MM.1S (cell line): ENCODE data around the gene SAMD13.
"Not testable (repeated sequence)": the region's sequence is repeated elsewhere in the genome, so short reads cannot be mapped to it uniquely, and the experiment has no call there.

Experiments used
- DNase-seq: peaks from one replicate; pipeline ENCODE4 v3.0.0-alpha.2; 2015
- H2AFZ ChIP-seq: fragments of 300-600 bp; sonication (generic); 2 replicates; pipeline ENCODE4 v1.6.0; 2016; ENCODE audit warnings: antibody characterized with exemption, low read length
- H3F3A ChIP-seq: fragments of 300-600 bp; sonication (generic); 2 replicates; pipeline ENCODE4 v1.6.1; 2016; ENCODE audit warnings: mild to moderate bottlenecking, antibody characterized with exemption, low read length, moderate library complexity, mixed read lengths; ENCODE audit not compliant: insufficient read depth
- H3K27ac ChIP-seq: fragments of 300-600 bp; sonication (generic); 2 replicates; pipeline ENCODE4 v1.5.1; 2016; ENCODE audit warnings: mild to moderate bottlenecking, low read length
- H3K27me3 ChIP-seq: fragments of 300-600 bp; sonication (generic); replicated peaks from 2 replicates; pipeline ENCODE4 v1.6.0; 2016; ENCODE audit warnings: low read length; ENCODE audit not compliant: insufficient read depth
- H3K36me3 ChIP-seq: fragments of 300-600 bp; sonication (generic); replicated peaks from 2 replicates; pipeline ENCODE4 v1.6.1; 2016; ENCODE audit warnings: mild to moderate bottlenecking, low read length, mixed read lengths; ENCODE audit not compliant: insufficient read depth
- H3K4me1 ChIP-seq: fragments of 300-600 bp; sonication (generic); 2 replicates; pipeline ENCODE4 v1.6.1; 2016; ENCODE audit warnings: low read length, mixed read lengths
- H3K4me2 ChIP-seq: fragments of 300-600 bp; sonication (generic); 2 replicates; pipeline ENCODE4 v1.6.0; 2016; ENCODE audit warnings: low read depth, low read length
- H3K4me3 ChIP-seq: fragments of 300-600 bp; sonication (generic); 2 replicates; pipeline ENCODE4 v1.5.1; 2016; ENCODE audit warnings: low read length, mixed read lengths
- H3K79me2 ChIP-seq: fragments of 300-600 bp; sonication (generic); 2 replicates; pipeline ENCODE4 v1.6.1; 2016; ENCODE audit warnings: mixed run types, low read length, mixed read lengths
- H3K9ac ChIP-seq: fragments of 300-600 bp; sonication (generic); 2 replicates; pipeline ENCODE4 v1.6.1; 2016; ENCODE audit warnings: low read length, mixed read lengths
- H3K9me2 ChIP-seq: fragments of 300-600 bp; sonication (generic); replicated peaks from 2 replicates; pipeline ENCODE4 v1.6.1; 2016; ENCODE audit warnings: mild to moderate bottlenecking, low read length, mixed read lengths; ENCODE audit not compliant: insufficient read depth
- H3K9me3 ChIP-seq: fragments of 300-600 bp; sonication (generic); replicated peaks from 2 replicates; pipeline ENCODE4 v1.6.1; 2016; ENCODE audit warnings: mild to moderate bottlenecking, low read length, mixed read lengths; ENCODE audit not compliant: insufficient read depth
- H4K20me1 ChIP-seq: fragments of 300-600 bp; sonication (generic); 2 replicates; pipeline ENCODE4 v1.6.1; 2016; ENCODE audit warnings: mild to moderate bottlenecking, low read length, moderate library complexity, mixed read lengths; ENCODE audit not compliant: insufficient read depth
- EZH2 ChIP-seq: fragments of 300-600 bp; sonication (generic); optimal IDR thresholded peaks from 2 replicates; pipeline ENCODE3; 2017; ENCODE audit warnings: low read depth, mild to moderate bottlenecking, antibody characterized with exemption, low read length, mixed read lengths
- EZH2phosphoT487 ChIP-seq: fragments of 300-600 bp; sonication (generic); IDR thresholded peaks from 2 replicates; pipeline ENCODE4 v1.6.1; 2018; ENCODE audit warnings: antibody characterized with exemption, low read length
- TF ChIP-seq, protein P1 (sequence below): fragments of 300-600 bp; sonication (generic); IDR thresholded peaks from 2 replicates; pipeline ENCODE4 v1.5.1; 2016; ENCODE audit warnings: antibody characterized with exemption, low read length, mixed read lengths

SAMD13 gene

DNA sequence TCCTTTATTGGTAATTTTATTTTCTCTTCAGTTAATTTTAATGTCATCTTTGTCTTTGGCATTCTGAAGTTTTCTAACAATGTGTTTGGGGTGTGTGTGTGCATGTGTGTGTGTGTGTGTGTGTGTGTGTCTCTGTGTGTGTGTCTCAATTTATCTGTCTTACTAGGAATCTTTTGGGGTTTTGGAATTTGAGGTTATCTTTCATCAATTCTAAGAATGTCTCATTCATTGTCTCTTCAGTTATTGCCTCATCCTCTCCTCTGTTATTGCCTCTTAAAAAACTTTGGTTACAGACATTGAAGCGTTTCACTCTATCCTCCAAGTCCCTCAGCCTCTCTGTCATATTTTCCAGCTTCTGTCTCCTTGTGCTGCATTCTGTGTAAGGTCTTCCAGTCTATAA is 18.1 kb upstream of the SAMD13 start:
- H3K4me2 ChIP-seq: no peak overlapping the region
- no peak overlapping the region for H2AFZ ChIP-seq
- H3K27ac ChIP-seq: no peak overlapping the region
- H3K27me3 ChIP-seq: no peaks in the 10 kb centered on the region
- no peaks in the 10 kb centered on the region for H3K36me3 ChIP-seq
- no peak for TF ChIP-seq EZH2phosphoT487
- TF ChIP-seq EZH2: no peak
- TF ChIP-seq, protein P1, sequence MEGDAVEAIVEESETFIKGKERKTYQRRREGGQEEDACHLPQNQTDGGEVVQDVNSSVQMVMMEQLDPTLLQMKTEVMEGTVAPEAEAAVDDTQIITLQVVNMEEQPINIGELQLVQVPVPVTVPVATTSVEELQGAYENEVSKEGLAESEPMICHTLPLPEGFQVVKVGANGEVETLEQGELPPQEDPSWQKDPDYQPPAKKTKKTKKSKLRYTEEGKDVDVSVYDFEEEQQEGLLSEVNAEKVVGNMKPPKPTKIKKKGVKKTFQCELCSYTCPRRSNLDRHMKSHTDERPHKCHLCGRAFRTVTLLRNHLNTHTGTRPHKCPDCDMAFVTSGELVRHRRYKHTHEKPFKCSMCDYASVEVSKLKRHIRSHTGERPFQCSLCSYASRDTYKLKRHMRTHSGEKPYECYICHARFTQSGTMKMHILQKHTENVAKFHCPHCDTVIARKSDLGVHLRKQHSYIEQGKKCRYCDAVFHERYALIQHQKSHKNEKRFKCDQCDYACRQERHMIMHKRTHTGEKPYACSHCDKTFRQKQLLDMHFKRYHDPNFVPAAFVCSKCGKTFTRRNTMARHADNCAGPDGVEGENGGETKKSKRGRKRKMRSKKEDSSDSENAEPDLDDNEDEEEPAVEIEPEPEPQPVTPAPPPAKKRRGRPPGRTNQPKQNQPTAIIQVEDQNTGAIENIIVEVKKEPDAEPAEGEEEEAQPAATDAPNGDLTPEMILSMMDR: no peak
- no peaks in the 10 kb centered on the region for H3K9me2 ChIP-seq
- DNase-seq: no peak
- H3K79me2 ChIP-seq: no peaks in the 10 kb centered on the region
- no peaks in the 10 kb centered on the region for H3F3A ChIP-seq
- no peak overlapping the region for H3K9ac ChIP-seq
- no peaks in the 10 kb centered on the region for H3K9me3 ChIP-seq
- no peaks in the 10 kb centered on the region for H3K4me1 ChIP-seq
- no peak overlapping the region for H3K4me3 ChIP-seq
- no peaks in the 10 kb centered on the region for H4K20me1 ChIP-seq

DNA sequence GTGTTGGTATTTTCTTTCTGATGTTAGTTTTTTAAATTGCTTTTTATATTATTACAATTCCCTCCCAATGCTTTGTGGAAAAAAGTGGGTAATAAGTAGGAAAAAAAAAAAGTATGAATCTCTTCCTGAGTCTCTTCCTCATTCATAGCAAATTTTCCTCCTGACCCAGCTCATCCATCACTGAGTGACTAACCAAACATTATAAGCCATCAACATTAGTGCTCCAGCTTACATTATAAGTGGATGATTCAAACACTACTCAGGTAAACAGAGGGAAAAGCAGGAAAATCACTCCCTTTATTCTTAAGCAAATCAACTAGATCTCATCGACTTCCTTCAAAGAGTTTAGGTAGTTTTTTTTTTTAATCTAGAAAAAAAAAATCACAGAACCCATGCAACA is 15.4 kb upstream of the SAMD13 start:
- Histone ChIP-seq H3K27ac (no peak overlapping the region), H4K20me1 (no peaks in the 10 kb centered on the region), H3K9ac (no peak overlapping the region), H3K79me2 (no peaks in the 10 kb centered on the region), H3K36me3 (no peaks in the 10 kb centered on the region), H3F3A (no peaks in the 10 kb centered on the region), H3K4me2 (no peak overlapping the region), H2AFZ (no peak overlapping the region), H3K9me2 (no peaks in the 10 kb centered on the region), H3K4me3 (no peak overlapping the region), H3K27me3 (no peaks in the 10 kb centered on the region), H3K9me3 (no peaks in the 10 kb centered on the region), H3K4me1 (no peaks in the 10 kb centered on the region)
- TF ChIP-seq EZH2 (no peak), EZH2phosphoT487 (no peak)
- TF ChIP-seq, protein P1: no peak
- no peak for DNase-seq

DNA sequence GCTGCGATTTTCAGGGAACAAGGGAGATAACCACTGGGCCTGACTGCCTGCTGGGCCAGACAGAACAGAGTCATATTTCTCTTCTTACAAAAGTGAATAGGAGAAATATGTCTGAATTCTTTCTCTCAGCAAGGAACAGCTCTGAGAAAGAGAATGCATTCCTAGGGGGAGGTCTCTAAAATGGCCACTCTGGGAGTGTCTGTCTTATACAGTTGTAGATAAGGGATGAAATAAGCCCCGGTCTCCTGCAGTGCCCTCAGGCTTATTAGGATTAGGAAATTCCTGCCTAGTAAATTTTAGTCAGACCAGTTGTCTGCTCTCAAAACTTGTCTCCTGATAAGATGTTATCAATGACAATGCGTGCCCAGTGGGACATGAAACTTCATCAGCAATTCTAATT is 14.1 kb upstream of the SAMD13 start:
- not testable (repeated sequence) for H3K4me3 ChIP-seq, H3K27ac ChIP-seq, H3K9me3 ChIP-seq, H3F3A ChIP-seq, H2AFZ ChIP-seq, H3K4me2 ChIP-seq, H3K9ac ChIP-seq, H3K36me3 ChIP-seq, H3K9me2 ChIP-seq, H3K79me2 ChIP-seq, H4K20me1 ChIP-seq, DNase-seq, H3K27me3 ChIP-seq, H3K4me1 ChIP-seq

DNA sequence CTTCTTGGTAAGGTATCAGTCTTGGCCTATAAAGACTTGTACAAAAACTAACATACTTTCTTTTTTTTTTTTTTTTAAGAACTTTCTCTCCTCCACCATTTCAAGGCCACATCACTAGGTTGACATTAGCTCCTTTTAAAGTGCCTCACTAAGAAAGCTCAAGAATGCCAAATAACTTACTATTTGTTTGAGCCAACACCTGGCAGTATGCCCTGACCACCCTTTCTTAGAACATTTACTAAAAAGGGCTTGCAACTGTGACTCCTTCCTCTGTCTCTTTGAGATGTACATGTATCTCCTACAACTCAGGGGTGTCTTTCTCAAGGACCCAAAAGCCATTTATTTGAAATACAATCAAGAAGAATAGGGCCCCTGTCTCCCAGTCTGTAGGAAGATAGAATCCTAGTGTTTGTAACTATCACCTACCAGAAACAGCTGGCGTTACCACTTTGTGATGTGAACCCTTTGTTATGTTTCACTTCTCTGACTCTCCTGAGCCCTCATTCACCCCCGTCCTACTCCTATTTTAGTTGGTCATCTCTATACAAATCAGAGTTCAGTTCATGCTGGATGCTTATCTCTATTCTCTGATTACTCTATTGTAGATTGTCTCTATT is 12.2 kb upstream of the SAMD13 start:
- TF ChIP-seq, protein P1: no peak
- no peak for TF ChIP-seq EZH2
- H3K9me2 ChIP-seq: no peaks in the 10 kb centered on the region
- no peaks in the 10 kb centered on the region for H3K36me3 ChIP-seq
- H2AFZ ChIP-seq: no peak overlapping the region
- H3K4me3 ChIP-seq: no peak overlapping the region
- no peak for DNase-seq
- H3K9ac ChIP-seq: no peak overlapping the region
- H3K27ac ChIP-seq: no peak overlapping the region
- no peaks in the 10 kb centered on the region for H3K4me1 ChIP-seq
- H3K79me2 ChIP-seq: no peaks in the 10 kb centered on the region
- no peak overlapping the region for H3K4me2 ChIP-seq
- no peaks in the 10 kb centered on the region for H4K20me1 ChIP-seq
- no peaks in the 10 kb centered on the region for H3K9me3 ChIP-seq
- H3F3A ChIP-seq: no peaks in the 10 kb centered on the region
- no peaks in the 10 kb centered on the region for H3K27me3 ChIP-seq
